Activated T-cell treated with anti-CD3 and anti-CD28 coated beads, Interleukin-2, amount 50 U/mL, for 1 hour (primary cell): ENCODE data around the gene NUP42.
"Not testable (repeated sequence)": the region's sequence is repeated elsewhere in the genome, so short reads cannot be mapped to it uniquely, and the experiment has no call there.

Experiments used
- DNase-seq: peaks from one replicate; pipeline ENCODE4 v3.0.0-alpha.2; 2020

The NUP42 gene

GRCh38 chr7:23205577-23205908, 23.7 kb downstream of the NUP42 start:
- no peak for DNase-seq

- peak; percentile 24 for DNase-seq
These were observed 24.3 kb downstream of the NUP42 start for GRCh38 chr7:23205909-23206767.

- DNase-seq = no peak
These were observed 25.2 kb downstream of the NUP42 start for GRCh38 chr7:23207021-23207420.

GRCh38 chr7:23207884-23208283, 26.0 kb downstream of the NUP42 start:
- DNase-seq = no peak

- DNase-seq = no peak
These were observed 26.5 kb downstream of the NUP42 start for GRCh38 chr7:23208316-23208715.

GRCh38 chr7:23210506-23210905, 28.7 kb downstream of the NUP42 start:
- no peak for DNase-seq

- DNase-seq = no peak
These were observed 29.7 kb downstream of the NUP42 start for GRCh38 chr7:23211589-23211988.

- no peak for DNase-seq
These were observed 30.5 kb downstream of the NUP42 start for GRCh38 chr7:23212395-23212794.

GRCh38 chr7:23212841-23213240, 31.0 kb downstream of the NUP42 start:
- no peak for DNase-seq

GRCh38 chr7:23213755-23214154, 31.9 kb downstream of the NUP42 start:
- DNase-seq = no peak

GRCh38 chr7:23214423-23214822, 32.6 kb downstream of the NUP42 start:
- DNase-seq = no peak

GRCh38 chr7:23214938-23215337, 33.1 kb downstream of the NUP42 start:
- no peak for DNase-seq

- no peak for DNase-seq
These were observed 34.2 kb downstream of the NUP42 start for GRCh38 chr7:23216021-23216420.

GRCh38 chr7:23218196-23218595, 36.3 kb downstream of the NUP42 start:
- DNase-seq = no peak

- DNase-seq = no peak
These were observed 39.0 kb downstream of the NUP42 start for GRCh38 chr7:23220690-23221305.

GRCh38 chr7:23222439-23223030, 40.7 kb downstream of the NUP42 start:
- no peak for DNase-seq

GRCh38 chr7:23224364-23224763, 42.5 kb downstream of the NUP42 start:
- DNase-seq = not testable (repeated sequence)

- no peak for DNase-seq
These were observed 45.1 kb downstream of the NUP42 start for GRCh38 chr7:23226844-23227450.

GRCh38 chr7:23228412-23228811, 46.6 kb downstream of the NUP42 start:
- no peak for DNase-seq

GRCh38 chr7:23230641-23231101, 48.8 kb downstream of the NUP42 start:
- no peak for DNase-seq

GRCh38 chr7:23232966-23233365, 51.1 kb downstream of the NUP42 start:
- DNase-seq = no peak

- DNase-seq = no peak
These were observed 52.9 kb downstream of the NUP42 start for GRCh38 chr7:23234569-23235296.

- DNase-seq = no peak
These were observed 54.0 kb downstream of the NUP42 start for GRCh38 chr7:23235813-23236221.
